ENCODE measurements around the gene TEX22. TPM values are rescaled to one million over a fixed set of nuclear protein-coding genes. Genes with fewer than 3 reads are reported as not detected.

TEX22 gene
- total and polyA plus RNA-seq, 2 donors = 0.85 to 1.2 TPM

DNA sequence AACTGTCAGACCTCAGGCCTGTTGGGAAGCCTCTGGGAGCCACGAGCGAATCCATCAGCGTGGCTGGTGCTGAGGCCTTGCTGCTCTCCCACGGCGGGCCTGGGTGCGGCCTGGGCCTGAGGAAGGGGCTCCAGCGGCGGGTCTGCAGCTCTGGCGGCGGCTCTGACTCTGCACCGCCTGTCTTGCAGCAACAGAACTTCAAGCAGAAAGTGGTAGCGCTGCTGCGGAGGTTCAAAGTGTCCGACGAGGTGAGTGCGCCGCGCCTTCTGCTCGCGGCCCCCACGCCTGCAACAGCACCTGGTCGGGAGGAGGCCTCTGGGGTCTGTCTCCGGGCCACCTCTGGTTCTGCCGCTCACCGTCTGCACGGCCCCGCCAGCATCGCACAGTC is 28.7 kb upstream of the TEX22 start:
- WGBS = 97% methylated on average over 28 of the region's 28 CpGs
- Histone ChIP-seq H3K4me3 (ENCODE audit: low read length in 2 of 2) (no peak overlapping the region), H3K27ac (ENCODE audit: low read depth in 1 of 2, low read length in 1 of 2) (no peak overlapping the region), H3K27me3 (ENCODE audit: control insufficient read depth in 2 of 2, insufficient read depth in 1 of 2, low read length in 1 of 2) (no peaks in the 10 kb centered on the region), H3K4me1 (ENCODE audit: control insufficient read depth in 2 of 2, insufficient read depth in 2 of 2, low read length in 2 of 2) (peaks cover 5 to 6% of the 10 kb centered on the region in 2 donors), H3K9me3 (ENCODE audit: control insufficient read depth in 2 of 2, insufficient read depth in 1 of 2, low read length in 1 of 2) (no peaks in the 10 kb centered on the region), H3K36me3 (ENCODE audit: control insufficient read depth in 2 of 2, insufficient read depth in 2 of 2, low read length in 1 of 2) (peaks cover 3 to 4% of the 10 kb centered on the region in 2 donors)
- DNase-seq (ENCODE audit: low read depth in 6 of 9, low spot score in 9 of 9) = no peak

DNA sequence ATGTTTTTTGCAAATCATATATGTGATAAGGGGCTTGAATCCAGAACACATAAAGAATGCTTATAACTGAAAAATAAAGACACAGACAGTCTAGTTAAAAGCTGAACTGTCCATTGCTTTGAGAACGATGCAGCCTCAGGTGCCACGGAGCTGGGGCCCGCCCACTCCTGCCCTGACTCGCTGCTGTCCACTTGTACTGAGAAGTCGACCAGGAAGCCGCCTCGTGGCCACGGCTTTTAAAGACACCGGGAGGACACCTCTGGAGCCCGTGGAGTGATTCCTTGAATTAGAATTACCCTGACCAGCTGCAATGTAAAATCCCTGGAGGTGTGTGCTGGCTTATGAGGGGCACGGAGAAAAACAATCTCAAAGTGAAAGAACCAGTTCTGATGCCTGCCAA is 23.9 kb upstream of the TEX22 start:
- Histone ChIP-seq H3K27me3 (ENCODE audit: control insufficient read depth in 2 of 2, insufficient read depth in 1 of 2, low read length in 1 of 2) (no peaks in the 10 kb centered on the region), H3K27ac (ENCODE audit: low read depth in 1 of 2, low read length in 1 of 2) (no peak overlapping the region), H3K4me3 (ENCODE audit: low read length in 2 of 2) (no peak overlapping the region), H3K4me1 (ENCODE audit: control insufficient read depth in 2 of 2, insufficient read depth in 2 of 2, low read length in 2 of 2) (peaks cover 0 to 6% of the 10 kb centered on the region in 2 donors), H3K9me3 (ENCODE audit: control insufficient read depth in 2 of 2, insufficient read depth in 1 of 2, low read length in 1 of 2) (no peaks in the 10 kb centered on the region), H3K36me3 (ENCODE audit: control insufficient read depth in 2 of 2, insufficient read depth in 2 of 2, low read length in 1 of 2) (no peaks in the 10 kb centered on the region)
- 95% methylated on average over 11 of the region's 11 CpGs for WGBS
- no peak for DNase-seq (ENCODE audit: low read depth in 6 of 9, low spot score in 9 of 9)

DNA sequence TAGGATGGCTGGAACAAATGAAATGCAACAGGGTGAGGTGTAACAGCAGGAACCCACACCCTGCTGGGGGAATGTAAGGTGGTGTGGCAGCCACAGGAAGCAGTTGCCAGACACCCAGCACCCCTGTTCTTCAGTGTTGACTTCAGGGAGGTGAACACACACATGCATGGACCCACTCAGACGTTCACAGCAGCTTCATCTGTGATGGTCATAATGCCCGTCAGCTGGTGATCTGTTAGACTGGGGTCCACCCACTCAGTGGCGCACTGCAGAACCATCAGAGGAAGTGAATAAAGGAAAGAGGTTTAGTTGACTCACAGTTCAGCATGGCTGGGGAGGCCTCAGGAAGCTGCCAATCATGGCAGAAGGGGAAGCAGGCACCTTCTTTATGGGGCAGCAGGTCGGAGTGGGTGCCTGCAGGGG is 22.7 kb upstream of the TEX22 start:
- no peaks in the 10 kb centered on the region for H3K27me3 ChIP-seq (ENCODE audit: control insufficient read depth in 2 of 2, insufficient read depth in 1 of 2, low read length in 1 of 2)
- no peak overlapping the region for H3K4me3 ChIP-seq (ENCODE audit: low read length in 2 of 2)
- 54% methylated on average over 4 of the region's 4 CpGs for WGBS
- H3K4me1 ChIP-seq (ENCODE audit: control insufficient read depth in 2 of 2, insufficient read depth in 2 of 2, low read length in 2 of 2) = peaks cover 0 to 6% of the 10 kb centered on the region in 2 donors
- H3K9me3 ChIP-seq (ENCODE audit: control insufficient read depth in 2 of 2, insufficient read depth in 1 of 2, low read length in 1 of 2) = no peaks in the 10 kb centered on the region
- H3K27ac ChIP-seq (ENCODE audit: low read depth in 1 of 2, low read length in 1 of 2) = no peak overlapping the region
- DNase-seq (ENCODE audit: low read depth in 6 of 9, low spot score in 9 of 9) = peak in 1 of 9 donors; percentile 30
- peaks cover 0 to 3% of the 10 kb centered on the region in 2 donors for H3K36me3 ChIP-seq (ENCODE audit: control insufficient read depth in 2 of 2, insufficient read depth in 2 of 2, low read length in 1 of 2)

DNA sequence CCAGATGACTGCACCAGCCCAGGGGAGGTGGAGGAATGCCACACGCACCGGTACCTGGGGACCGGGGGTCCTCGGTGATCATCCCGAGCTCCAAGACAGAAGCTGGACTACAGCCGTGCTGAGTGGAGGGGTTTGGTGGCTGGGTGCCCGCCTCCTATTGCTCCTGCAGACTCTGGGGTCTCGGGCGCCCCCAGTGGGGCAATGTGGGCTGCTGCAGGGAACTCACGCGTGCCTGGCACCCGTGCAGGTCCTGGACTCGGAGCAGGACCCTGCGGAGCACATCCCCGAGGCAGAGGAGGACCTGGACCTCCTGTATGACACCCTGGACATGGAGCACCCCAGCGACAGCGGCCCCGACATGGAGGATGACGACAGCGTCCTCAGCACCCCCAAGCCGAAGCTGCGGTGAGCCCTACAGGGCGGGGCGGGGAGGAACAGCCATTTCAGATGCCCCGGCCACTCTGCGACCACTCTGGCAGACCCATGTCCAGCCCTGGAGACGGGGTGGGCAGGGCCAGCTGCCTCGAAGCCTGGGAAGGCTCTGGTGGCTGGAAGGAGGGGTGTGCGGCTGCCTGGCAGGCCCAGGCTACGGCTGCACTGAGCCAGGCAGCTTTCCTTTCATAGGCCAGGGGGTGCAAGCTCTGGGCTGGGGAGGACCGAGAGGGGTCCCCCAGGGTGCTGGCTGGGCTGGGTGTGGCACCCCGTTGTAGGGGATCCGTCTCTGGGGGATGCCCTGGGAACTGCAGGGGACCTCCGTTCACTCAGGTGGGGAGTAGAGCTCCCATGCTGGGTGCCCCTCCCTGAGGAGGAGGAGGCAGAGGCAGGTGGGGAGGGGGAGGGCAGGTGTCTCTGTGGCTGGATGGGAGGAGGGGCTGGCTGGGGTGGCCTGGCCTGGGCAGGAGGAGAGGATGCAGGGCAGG is 21.6 kb upstream of the TEX22 start:
- Histone ChIP-seq H3K27ac (ENCODE audit: low read depth in 1 of 2, low read length in 1 of 2) (no peak overlapping the region), H3K9me3 (ENCODE audit: control insufficient read depth in 2 of 2, insufficient read depth in 1 of 2, low read length in 1 of 2) (no peaks in the 10 kb centered on the region), H3K36me3 (ENCODE audit: control insufficient read depth in 2 of 2, insufficient read depth in 2 of 2, low read length in 1 of 2) (peaks cover 0 to 3% of the 10 kb centered on the region in 2 donors), H3K4me3 (ENCODE audit: low read length in 2 of 2) (no peak overlapping the region), H3K4me1 (ENCODE audit: control insufficient read depth in 2 of 2, insufficient read depth in 2 of 2, low read length in 2 of 2) (peaks cover 0 to 6% of the 10 kb centered on the region in 2 donors), H3K27me3 (ENCODE audit: control insufficient read depth in 2 of 2, insufficient read depth in 1 of 2, low read length in 1 of 2) (no peaks in the 10 kb centered on the region)
- 96% methylated on average over 34 of the region's 34 CpGs for WGBS
- no peak for DNase-seq (ENCODE audit: low read depth in 6 of 9, low spot score in 9 of 9)

DNA sequence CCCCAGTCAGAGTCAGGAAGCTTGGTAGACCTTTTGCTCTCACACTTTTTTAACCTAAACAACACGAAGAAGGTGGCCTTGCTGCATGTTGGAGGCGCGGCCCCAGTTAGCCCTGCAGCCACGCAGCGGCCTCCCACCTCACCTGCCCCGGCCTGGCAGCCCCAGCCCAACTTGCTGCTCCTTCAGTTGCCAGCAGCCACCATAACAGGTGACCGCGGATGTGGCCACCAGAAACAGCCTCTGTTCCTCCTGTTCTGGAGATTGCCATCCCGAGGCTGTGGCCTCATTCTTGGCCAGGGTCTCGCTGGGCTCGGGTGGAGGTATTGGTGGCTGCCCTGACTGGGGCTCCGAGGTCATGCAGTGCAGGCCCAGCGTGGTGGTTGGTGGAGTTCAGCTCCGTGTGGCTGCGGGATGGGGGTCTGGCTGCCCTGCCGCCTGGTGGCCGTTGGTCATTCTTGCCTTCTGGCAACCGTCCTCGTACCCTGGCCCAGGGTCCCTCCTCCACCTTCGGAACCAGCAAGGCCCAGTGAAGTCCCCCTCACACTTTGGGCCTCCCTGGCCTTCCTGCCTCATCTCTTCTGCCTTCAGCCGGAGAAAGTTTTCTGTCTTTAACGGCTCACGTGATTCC is 20.7 kb upstream of the TEX22 start:
- no peak overlapping the region for H3K27ac ChIP-seq (ENCODE audit: low read depth in 1 of 2, low read length in 1 of 2)
- DNase-seq (ENCODE audit: low read depth in 6 of 9, low spot score in 9 of 9) = no peak
- no peaks in the 10 kb centered on the region for H3K27me3 ChIP-seq (ENCODE audit: control insufficient read depth in 2 of 2, insufficient read depth in 1 of 2, low read length in 1 of 2)
- no peak overlapping the region for H3K4me3 ChIP-seq (ENCODE audit: low read length in 2 of 2)
- peaks cover 0 to 10% of the 10 kb centered on the region in 2 donors for H3K36me3 ChIP-seq (ENCODE audit: control insufficient read depth in 2 of 2, insufficient read depth in 2 of 2, low read length in 1 of 2)
- WGBS = 98% methylated on average over 23 of the region's 23 CpGs
- peaks cover 0 to 6% of the 10 kb centered on the region in 2 donors for H3K4me1 ChIP-seq (ENCODE audit: control insufficient read depth in 2 of 2, insufficient read depth in 2 of 2, low read length in 2 of 2)
- no peaks in the 10 kb centered on the region for H3K9me3 ChIP-seq (ENCODE audit: control insufficient read depth in 2 of 2, insufficient read depth in 1 of 2, low read length in 1 of 2)

DNA sequence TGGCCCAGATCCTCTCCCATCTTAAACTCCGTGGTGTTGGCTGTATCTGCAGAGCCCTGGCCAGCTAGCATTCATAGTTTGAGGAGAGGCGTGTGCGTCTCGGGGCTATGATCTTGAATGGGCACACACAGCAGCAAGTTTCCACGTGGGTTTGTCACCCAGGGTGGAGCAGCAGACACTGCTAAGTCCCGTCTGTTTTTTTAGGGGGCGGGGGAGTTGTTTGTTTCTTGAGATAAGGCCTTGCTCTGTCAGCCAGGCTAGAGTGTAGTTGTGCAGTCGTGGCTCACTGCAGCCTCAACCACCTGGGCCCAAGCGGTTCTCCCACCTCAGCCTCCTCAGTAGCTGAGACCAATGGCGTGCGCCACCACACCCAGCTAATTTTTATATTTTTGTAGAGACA is 20.1 kb upstream of the TEX22 start:
- no peak overlapping the region for H3K4me3 ChIP-seq (ENCODE audit: low read length in 2 of 2)
- H3K27ac ChIP-seq (ENCODE audit: low read depth in 1 of 2, low read length in 1 of 2) = no peak overlapping the region
- H3K27me3 ChIP-seq (ENCODE audit: control insufficient read depth in 2 of 2, insufficient read depth in 1 of 2, low read length in 1 of 2) = no peaks in the 10 kb centered on the region
- H3K4me1 ChIP-seq (ENCODE audit: control insufficient read depth in 2 of 2, insufficient read depth in 2 of 2, low read length in 2 of 2) = peaks cover 0 to 6% of the 10 kb centered on the region in 2 donors
- no peak for DNase-seq (ENCODE audit: low read depth in 6 of 9, low spot score in 9 of 9)
- peaks cover 0 to 14% of the 10 kb centered on the region in 2 donors for H3K36me3 ChIP-seq (ENCODE audit: control insufficient read depth in 2 of 2, insufficient read depth in 2 of 2, low read length in 1 of 2)
- no peaks in the 10 kb centered on the region for H3K9me3 ChIP-seq (ENCODE audit: control insufficient read depth in 2 of 2, insufficient read depth in 1 of 2, low read length in 1 of 2)
- 95% methylated on average over 11 of the region's 11 CpGs for WGBS

DNA sequence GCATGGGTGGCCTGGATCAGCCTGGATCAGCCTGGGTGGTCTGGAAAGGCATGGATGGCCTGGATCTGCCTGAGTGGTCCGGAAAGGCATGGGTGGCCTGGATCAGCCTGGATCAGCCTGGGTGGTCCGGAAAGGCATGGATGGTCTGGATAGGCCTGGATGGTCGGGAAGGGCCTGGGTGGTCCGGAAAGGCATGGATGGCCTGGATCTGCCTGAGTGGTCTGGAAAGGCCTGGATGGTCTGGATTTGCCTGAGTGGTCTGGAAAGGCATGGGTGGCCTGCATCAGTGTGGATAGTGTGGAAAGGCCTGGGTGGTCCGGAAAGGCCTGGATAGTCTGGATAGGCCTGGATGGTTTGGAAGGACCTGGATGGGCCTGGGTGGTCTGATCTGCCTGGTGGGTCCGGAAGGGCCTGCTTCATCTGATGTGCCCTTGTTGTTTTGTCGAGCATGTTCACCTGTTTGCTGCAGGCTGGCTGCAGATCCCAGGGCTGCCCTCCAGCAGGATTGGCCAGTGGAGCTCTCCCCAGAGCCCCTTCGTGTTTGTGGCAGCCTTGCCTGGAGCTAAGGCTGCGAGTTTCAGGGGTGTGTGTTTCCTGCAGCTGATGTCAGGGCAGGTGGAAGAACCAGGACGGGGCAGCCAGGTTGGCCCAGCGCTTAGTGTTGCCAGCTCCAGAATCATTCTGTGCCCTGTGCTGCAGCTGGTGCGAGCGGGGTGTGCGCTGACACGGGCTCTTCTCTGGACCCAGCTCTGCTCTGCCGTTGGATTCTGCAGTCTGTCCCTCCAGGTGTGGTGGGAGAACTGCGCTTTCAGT is 19.3 kb upstream of the TEX22 start:
- no peaks in the 10 kb centered on the region for H3K27me3 ChIP-seq (ENCODE audit: control insufficient read depth in 2 of 2, insufficient read depth in 1 of 2, low read length in 1 of 2)
- no peak overlapping the region for H3K27ac ChIP-seq (ENCODE audit: low read depth in 1 of 2, low read length in 1 of 2)
- no peak overlapping the region for H3K4me3 ChIP-seq (ENCODE audit: low read length in 2 of 2)
- H3K9me3 ChIP-seq (ENCODE audit: control insufficient read depth in 2 of 2, insufficient read depth in 1 of 2, low read length in 1 of 2) = no peaks in the 10 kb centered on the region
- H3K36me3 ChIP-seq (ENCODE audit: control insufficient read depth in 2 of 2, insufficient read depth in 2 of 2, low read length in 1 of 2) = peaks cover 0 to 18% of the 10 kb centered on the region in 2 donors
- no peak for DNase-seq (ENCODE audit: low read depth in 6 of 9, low spot score in 9 of 9)
- 98% methylated on average over 17 of the region's 17 CpGs for WGBS
- peaks cover 0 to 6% of the 10 kb centered on the region in 2 donors for H3K4me1 ChIP-seq (ENCODE audit: control insufficient read depth in 2 of 2, insufficient read depth in 2 of 2, low read length in 2 of 2)

DNA sequence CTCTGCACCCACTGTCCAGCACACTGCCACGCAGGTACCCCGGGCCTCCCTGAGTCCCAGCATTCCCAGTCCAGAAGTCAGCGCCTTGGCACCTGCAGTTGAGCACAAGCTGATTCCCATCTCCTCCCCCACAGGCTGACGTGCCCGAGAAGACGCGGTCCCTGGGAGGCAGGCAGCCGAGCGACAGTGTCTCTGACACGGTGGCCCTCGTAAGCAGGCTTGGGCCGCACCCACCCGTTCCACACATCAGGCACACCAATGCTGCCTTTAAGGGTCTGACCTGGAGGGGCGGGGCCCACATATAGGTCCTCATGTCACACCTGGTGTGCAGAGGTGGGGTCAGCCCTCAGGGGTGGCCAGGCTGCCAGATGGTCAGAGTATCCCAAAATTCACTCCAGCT is 18.4 kb upstream of the TEX22 start:
- Histone ChIP-seq H3K27ac (ENCODE audit: low read depth in 1 of 2, low read length in 1 of 2) (no peak overlapping the region), H3K9me3 (ENCODE audit: control insufficient read depth in 2 of 2, insufficient read depth in 1 of 2, low read length in 1 of 2) (no peaks in the 10 kb centered on the region), H3K4me1 (ENCODE audit: control insufficient read depth in 2 of 2, insufficient read depth in 2 of 2, low read length in 2 of 2) (peaks cover 0 to 6% of the 10 kb centered on the region in 2 donors), H3K27me3 (ENCODE audit: control insufficient read depth in 2 of 2, insufficient read depth in 1 of 2, low read length in 1 of 2) (no peaks in the 10 kb centered on the region), H3K36me3 (ENCODE audit: control insufficient read depth in 2 of 2, insufficient read depth in 2 of 2, low read length in 1 of 2) (peaks cover 0 to 23% of the 10 kb centered on the region in 2 donors), H3K4me3 (ENCODE audit: low read length in 2 of 2) (no peak overlapping the region)
- WGBS = 98% methylated on average over 14 of the region's 14 CpGs
- no peak for DNase-seq (ENCODE audit: low read depth in 6 of 9, low spot score in 9 of 9)
